Endothelial cell (in vitro differentiated cells): ENCODE results near the gene LSM12. TPM values are rescaled to one million over a fixed set of nuclear protein-coding genes. Genes with fewer than 3 reads are reported as not detected.

ENCODE experiments used
- DNase-seq: peaks from one replicate; pipeline ENCODE4 v3.0.0; 2021; ENCODE audit warnings: low spot score
- H3K27ac Mint-ChIP-seq: one replicate; pipeline ENCODE4 v1.8.0; 2021; ENCODE audit warnings: mixed read lengths, inconsistent platforms; ENCODE audit not compliant: unreplicated experiment
- H3K27me3 Mint-ChIP-seq: one replicate; pipeline ENCODE4 v1.8.0; 2021; ENCODE audit warnings: mild to moderate bottlenecking, moderate library complexity, mixed read lengths, inconsistent platforms; ENCODE audit not compliant: unreplicated experiment
- H3K36me3 Mint-ChIP-seq: one replicate; pipeline ENCODE4 v1.8.0; 2021; ENCODE audit warnings: mild to moderate bottlenecking, low read depth, mixed read lengths, inconsistent platforms; ENCODE audit not compliant: unreplicated experiment
- H3K4me1 Mint-ChIP-seq: one replicate; pipeline ENCODE4 v1.8.0; 2021; ENCODE audit warnings: mild to moderate bottlenecking, mixed read lengths, inconsistent platforms; ENCODE audit not compliant: unreplicated experiment
- H3K4me3 Mint-ChIP-seq: one replicate; pipeline ENCODE4 v1.8.0; 2021; ENCODE audit warnings: mild to moderate bottlenecking, mixed read lengths, inconsistent platforms; ENCODE audit not compliant: unreplicated experiment
- H3K9me3 Mint-ChIP-seq: one replicate; pipeline ENCODE4 v1.8.0; 2021; ENCODE audit warnings: mixed read lengths, inconsistent platforms; ENCODE audit not compliant: unreplicated experiment
- CTCF ChIP-seq: fragments of 200-600 bp; sonication (generic); IDR thresholded peaks from one replicate; pipeline ENCODE4 v1.5.0; 2021; ENCODE audit warnings: antibody characterized with exemption; ENCODE audit not compliant: unreplicated experiment
- total RNA-seq: library from RNA; stranded (reverse); fragmentation: NEBNext Ultra II Directional; extraction: Animal tissue kit (Norgen Biotek cat#: 25700); gene quantifications from one replicate; pipeline ENCODE4 v1.2.1, GENCODE V29; 2021; ENCODE audit not compliant: unreplicated experiment

LSM12 gene
- total RNA-seq, 1 donor from 2014 or later, result 63.0 TPM

GRCh38 chr17:43986225-43986981, 80.1 kb downstream of the LSM12 start:
- Mint-ChIP-seq H3K9me3 (no peaks in the 10 kb centered on the region), H3K27ac (no peak overlapping the region), H3K4me3 (no peak overlapping the region), H3K4me1 (no peaks in the 10 kb centered on the region), H3K27me3 (peaks cover 4% of the 10 kb centered on the region), H3K36me3 (no peaks in the 10 kb centered on the region)
- no peak for TF ChIP-seq CTCF
- DNase-seq, result no peak

- H3K27me3 Mint-ChIP-seq, result peaks cover 4% of the 10 kb centered on the region
- no peak for TF ChIP-seq CTCF
- no peak for DNase-seq
- no peaks in the 10 kb centered on the region for H3K36me3 Mint-ChIP-seq
- no peaks in the 10 kb centered on the region for H3K4me1 Mint-ChIP-seq
- H3K9me3 Mint-ChIP-seq, result no peaks in the 10 kb centered on the region
- H3K4me3 Mint-ChIP-seq, result no peak overlapping the region
- no peak overlapping the region for H3K27ac Mint-ChIP-seq
Measured at GRCh38 chr17:43984521-43984920, 82.0 kb downstream of the LSM12 start.

Other genes with a start within 250 kb of the LSM12 start
- gene MPP3, start 233.5 kb downstream of the LSM12 start, total RNA-seq, result 5.2 TPM
- 5.4 TPM for gene CD300LG, start 219.5 kb downstream of the LSM12 start, total RNA-seq
- 8.4 TPM for gene MPP2, start 159.1 kb downstream of the LSM12 start, total RNA-seq
- not detected for gene PPY, start 124.2 kb downstream of the LSM12 start, total RNA-seq
- gene PYY, start 112.7 kb downstream of the LSM12 start, total RNA-seq, result not detected
- 1.2 TPM for gene NAGS, start 62.0 kb downstream of the LSM12 start, total RNA-seq
- 32.1 TPM for gene TMEM101, start 51.7 kb downstream of the LSM12 start, total RNA-seq
- 113 TPM for gene G6PC3, start 4.1 kb upstream of the LSM12 start, total RNA-seq
- gene HDAC5, start 57.0 kb upstream of the LSM12 start, total RNA-seq, result 51.4 TPM
- gene HROB, start 75.3 kb upstream of the LSM12 start, total RNA-seq, result 6.1 TPM
- not detected for gene ASB16, start 104.0 kb upstream of the LSM12 start, total RNA-seq
- gene TMUB2, start 120.3 kb upstream of the LSM12 start, total RNA-seq, result 39.2 TPM
- 152 TPM for gene ATXN7L3, start 133.2 kb upstream of the LSM12 start, total RNA-seq
- gene UBTF, start 153.0 kb upstream of the LSM12 start, total RNA-seq, result 63.8 TPM
- not detected for gene SLC4A1, start 201.5 kb upstream of the LSM12 start, total RNA-seq
- 0.82 TPM for gene RUNDC3A, start 241.9 kb upstream of the LSM12 start, total RNA-seq